ENCODE data around the gene NELFB.
"Not testable (repeated sequence)": the region's sequence is repeated elsewhere in the genome, so short reads cannot be mapped to it uniquely, and the experiment has no call there.

Gene NELFB

DNA sequence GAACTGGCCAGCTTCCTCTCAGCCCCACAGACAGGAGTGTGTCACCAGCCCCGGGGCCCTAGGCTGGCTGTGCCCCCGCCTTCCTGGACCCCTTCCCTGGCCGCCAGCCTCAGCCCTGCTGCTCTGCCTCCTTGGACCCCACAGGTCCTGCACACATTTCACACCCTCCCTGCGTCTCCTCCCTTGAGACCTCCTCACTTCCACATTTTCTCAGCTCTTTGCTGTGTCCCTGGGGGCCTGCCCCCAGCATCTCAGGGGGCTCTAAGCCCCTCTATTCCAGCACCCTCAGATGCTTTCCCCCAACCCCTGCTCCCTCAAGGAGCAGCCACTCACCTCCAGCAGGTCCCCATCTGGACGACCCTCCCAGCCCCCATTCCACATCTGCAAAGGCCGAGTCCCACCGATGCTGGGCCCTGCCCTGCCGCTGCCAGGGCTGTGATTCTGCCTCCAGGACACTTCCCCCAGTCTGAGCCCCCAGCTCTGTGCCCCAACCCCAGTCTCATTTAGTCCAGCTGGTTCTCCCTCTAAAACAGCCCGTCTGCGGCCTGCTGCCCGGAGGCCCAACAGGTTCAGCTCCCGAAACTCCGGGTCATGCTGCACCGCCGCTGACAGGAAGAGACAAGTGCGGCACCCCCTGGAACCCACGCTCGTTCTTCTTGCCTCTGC is 20.2 kb upstream of the NELFB start:
- no peak for DNase-seq (ENCODE audit: low spot score)

DNA sequence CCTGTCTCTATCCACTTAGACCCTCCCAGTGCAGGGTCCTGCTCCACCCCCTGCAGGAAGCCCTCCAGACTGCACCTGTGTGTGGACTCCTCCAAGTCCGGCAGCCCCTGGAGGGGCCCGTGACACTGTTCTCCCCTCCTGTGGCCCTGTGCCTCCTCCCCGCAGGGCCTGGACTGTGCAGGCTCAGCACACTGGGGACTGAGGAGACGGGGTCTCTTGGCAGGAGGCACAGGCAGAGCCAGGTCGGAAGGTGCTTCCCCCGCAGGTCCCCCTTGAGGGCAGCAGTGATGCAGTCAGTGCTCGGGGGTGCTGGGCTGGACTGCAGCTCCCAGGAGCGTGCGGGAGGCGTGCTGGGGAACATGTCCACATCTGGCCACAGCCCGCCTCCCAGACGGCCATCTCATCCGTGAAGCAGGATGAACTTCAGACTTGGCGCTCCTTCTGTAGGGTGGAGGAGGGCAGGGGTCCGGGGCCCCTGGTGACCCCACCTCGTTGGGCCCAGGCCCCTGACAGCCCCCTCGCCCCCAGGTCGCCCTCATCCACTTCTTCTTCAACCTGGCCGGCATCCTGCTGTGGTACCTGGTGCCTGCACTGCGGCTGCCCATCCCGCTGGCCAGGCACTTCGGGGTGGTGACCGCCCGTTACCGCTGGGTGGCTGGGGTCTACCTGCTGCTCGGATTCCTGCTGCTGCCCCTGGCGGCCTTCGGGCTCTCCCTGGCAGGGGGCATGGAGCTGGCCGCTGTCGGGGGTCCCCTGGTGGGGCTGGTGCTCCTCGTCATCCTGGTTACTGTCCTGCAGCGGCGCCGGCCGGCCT is 19.5 kb upstream of the NELFB start:
- no peak for DNase-seq (ENCODE audit: low spot score)

DNA sequence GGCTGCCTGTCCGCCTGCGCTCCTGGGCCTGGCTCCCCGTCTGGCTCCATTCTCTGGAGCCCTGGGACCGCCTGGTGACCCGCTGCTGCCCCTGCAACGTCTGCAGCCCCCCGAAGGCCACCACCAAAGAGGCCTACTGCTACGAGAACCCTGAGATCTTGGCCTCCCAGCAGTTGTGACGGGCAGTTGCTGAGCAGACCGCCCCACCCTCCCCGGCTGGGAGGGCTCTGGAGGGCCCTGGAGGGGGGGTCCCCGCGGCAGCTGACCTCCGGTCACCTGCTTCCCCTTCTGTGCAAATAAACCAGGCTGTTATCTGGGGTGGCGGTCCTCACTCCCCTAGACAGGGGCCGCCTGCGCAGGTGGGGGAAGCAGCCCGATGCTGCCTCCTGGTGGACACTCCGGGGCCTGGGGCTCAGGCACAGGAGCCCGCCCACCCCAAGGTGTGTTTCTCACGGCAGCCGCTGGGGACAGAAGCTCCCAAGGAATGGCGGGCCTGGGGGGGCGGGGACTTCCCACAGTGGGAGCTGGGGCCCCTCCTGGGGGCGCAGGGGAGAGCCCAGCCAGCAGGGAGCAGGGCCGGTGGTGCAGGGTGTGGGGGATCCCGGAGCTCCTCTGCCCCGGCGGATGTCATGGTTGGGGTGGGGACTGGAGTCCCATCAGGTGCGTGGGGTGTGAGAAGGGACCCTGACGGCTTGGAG is 18.7 kb upstream of the NELFB start:
- DNase-seq (ENCODE audit: low spot score): peak; percentile 88

DNA sequence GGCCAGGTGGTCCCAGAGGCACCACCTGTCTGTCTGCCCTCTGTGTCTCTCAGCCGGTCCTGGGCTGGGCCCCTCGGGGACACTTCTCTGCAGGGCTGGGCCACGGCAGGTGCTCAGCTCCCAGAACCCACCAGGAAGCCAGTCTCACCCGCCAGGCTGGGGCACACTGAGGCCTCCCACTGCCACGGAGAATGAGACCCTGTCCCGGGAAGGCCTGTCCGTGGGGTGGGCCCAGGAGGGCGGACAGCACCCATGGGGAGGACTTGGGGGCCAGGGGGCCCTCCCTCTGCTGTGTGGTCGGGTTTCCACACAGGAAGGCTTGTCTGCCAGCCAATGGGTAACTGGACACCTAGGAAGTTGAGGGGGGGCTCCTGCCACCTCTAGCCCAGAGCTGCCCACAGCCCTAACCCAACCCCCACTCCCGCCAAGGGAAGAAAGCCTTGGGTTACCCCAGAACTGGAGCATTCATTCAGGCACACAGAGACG is 18.1 kb upstream of the NELFB start:
- no peak for DNase-seq (ENCODE audit: low spot score)

DNA sequence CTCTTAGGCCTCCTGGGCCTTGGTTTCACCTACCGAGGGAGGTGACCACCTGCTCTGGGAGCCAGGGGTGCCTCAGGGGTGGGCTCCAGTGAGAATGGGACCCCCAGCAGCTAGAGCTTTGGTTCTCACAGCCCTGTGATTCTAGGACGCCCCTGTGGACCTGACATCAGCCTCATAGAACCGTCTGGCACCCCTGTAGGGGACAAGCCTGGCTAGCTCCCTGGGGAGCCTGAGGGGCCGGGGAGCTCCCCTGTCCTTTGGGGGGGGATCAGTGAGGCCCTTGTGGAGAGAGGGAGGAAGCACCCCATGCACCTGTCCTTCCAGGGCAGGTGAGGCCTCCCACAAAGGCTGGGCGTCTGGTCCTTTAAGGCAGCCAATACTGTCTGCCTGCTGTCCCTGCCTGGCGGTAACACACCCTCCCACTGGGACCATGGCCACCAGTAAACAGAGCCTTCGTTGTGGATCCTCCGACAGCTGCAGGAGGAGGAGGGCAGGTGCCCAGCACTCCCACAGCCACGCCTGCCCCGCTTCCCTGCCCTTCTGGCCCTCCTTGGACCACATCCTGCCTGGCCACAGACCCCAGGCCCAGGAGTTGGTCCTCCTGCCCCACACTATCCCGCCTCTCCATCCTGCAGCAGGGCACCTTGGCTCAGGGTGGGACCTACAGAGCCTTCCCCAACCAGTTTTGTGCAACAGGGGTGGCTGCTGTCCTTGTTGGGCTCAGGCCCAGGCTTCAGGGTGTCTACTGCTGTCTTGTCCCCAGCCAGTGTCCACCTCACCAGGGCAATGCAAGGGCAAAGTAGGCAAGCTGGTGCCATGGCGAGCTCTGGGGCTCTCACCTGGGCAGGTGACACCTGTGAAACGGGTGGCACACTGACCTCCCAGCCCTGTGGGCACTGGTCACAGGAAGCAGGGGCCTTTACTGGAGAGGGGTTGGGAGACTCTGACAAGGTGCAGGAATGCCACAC is 17.1 kb upstream of the NELFB start:
- DNase-seq (ENCODE audit: low spot score): no peak

DNA sequence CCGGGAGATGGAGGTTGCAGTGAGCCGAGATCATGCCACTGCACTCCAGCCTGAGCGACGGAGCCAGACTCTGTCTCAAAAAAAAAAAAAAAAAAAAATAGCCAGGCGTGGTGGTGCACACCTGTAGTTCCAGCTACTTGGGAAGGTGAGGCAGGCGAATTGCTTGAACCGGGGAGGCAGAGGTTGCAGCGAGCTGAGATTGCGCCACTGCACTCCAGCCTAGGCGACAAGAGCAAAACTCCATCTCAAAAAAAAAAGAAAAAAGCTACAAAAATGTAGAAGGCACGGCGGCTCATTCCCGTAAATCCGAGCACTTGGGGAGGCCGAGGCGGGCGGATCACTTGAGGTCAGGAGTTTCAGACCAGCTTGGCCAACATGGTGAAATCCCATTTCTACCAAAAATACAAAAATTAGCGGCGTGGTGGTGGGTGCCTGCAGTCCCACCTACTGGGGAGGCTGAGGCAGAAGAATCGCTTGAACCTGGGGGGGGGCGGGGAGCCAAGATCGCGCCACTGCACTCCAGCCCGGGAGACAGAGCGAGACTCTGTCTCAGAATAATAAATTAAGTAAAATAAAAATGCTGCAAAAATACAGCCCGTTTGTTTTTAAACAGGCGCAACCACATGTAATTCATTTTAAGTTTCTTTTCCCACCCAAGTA is 15.5 kb upstream of the NELFB start:
- DNase-seq (ENCODE audit: low spot score): not testable (repeated sequence)

DNA sequence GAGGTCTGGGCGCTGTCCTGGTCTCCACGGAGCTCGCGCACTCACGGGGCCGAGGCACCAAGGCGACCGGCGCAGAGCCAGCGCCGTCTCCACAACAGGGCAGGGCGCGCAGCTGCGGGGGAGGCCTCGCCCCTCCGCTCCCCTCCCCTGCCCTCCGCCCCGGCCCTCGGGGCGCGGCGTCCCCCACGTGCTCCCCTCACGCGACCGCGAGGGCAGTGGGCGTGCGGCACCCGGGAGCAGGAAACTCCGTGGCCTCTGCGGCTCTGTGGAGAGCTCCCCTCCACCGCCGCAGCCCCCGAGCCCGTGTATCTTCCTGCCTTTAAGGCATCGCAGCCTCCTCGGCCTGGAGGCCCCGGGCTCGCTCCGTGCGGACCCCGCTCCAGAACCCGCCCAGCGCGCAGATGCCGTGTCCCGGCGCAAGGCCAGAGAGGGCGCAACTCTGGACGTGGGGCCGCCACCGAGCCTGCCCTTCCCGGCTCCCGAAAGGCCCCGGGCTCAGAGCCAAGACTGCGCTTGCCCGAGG is 14.7 kb upstream of the NELFB start:
- DNase-seq (ENCODE audit: low spot score): peak; percentile 61

DNA sequence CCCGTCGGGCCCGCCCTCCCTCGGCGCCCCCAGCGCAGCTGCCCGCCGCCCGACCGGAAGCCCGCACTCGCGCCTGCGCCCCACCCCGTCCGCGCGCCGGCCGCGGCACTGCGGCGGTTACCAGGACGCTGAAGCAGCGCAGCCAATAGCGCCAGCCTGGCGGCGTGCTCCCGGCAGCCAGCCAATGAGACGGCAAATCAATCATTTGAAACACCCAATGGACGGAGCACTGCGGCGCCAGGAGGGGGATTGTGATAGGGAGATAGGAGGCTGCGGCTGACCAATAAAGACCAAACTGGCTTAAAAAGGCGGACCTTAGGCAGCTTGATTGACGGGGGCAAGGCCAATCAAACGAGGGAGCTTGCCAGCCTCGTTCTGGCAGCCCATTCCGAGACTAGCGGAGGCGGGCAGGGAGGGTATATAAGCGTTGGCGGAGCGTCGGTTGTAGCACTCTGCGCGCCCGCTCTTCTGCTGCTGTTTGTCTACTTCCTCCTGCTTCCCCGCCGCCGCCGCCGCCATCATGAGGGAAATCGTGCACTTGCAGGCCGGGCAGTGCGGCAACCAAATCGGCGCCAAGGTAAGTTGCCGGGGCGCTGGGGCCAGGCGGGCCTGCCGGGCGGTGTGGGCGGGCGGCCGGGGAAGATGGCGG is 14.2 kb upstream of the NELFB start, which contains the start of gene TUBB4B:
Gene TUBB4B, plus strand, starts transcription at position 447 of the 649 bp plus-strand sequence. Its CDS starts 74 bp downstream, at position 521.
- DNase-seq (ENCODE audit: low spot score): peak; percentile 100

DNA sequence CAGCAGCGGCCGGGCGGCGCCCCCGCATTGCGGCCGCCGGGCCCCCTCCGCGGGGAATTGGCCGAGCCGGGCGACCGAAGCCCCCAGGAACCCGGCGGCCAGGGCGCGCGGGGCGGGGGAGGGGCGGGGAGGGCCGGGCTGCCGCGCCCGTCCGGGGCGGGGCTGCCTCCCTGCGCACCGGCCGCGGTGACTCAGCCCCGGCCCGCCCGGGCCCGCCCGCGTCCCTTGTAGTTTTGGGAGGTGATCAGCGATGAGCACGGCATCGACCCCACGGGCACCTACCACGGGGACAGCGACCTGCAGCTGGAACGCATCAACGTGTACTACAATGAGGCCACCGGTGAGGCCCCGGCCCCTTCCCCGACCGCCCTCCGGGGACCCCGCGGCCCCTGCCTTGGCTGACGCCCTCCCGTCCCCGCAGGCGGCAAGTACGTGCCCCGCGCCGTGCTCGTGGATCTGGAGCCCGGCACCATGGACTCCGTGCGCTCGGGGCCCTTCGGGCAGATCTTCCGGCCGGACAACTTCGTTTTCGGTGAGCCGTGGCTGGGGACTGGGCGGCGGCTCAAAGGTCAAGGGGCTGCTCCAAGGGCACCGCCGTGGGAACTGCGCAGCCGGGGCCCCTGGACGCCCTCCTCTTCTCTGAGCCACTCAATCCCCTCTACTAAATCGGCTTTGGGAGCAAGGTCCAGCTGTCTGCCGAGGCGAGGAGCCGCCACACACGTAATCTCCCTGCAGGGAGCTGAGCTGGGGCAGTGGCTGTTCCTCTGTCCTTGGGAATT is 13.4 kb upstream of the NELFB start:
- no peak for DNase-seq (ENCODE audit: low spot score)

DNA sequence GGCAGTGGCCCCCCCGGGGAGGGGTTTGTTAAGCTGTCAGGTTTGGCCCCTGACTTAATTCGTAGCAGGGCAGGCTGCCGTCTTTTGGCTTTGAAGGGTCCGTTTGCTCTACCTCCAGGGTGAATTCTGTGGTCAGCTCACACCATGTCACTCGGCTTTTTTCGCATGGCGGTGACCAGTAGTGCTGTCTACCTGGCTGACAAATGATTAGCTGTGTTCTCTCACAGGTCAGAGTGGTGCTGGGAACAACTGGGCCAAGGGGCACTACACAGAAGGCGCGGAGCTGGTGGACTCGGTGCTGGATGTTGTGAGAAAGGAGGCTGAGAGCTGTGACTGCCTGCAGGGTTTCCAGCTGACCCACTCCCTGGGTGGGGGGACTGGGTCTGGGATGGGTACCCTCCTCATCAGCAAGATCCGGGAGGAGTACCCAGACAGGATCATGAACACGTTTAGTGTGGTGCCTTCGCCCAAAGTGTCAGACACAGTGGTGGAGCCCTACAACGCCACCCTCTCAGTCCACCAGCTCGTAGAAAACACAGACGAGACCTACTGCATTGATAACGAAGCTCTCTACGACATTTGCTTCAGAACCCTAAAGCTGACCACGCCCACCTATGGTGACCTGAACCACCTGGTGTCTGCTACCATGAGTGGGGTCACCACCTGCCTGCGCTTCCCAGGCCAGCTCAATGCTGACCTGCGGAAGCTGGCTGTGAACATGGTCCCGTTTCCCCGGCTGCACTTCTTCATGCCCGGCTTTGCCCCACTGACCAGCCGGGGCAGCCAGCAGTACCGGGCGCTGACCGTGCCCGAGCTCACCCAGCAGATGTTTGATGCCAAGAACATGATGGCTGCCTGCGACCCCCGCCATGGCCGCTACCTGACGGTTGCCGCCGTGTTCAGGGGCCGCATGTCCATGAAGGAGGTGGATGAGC is 12.6 kb upstream of the NELFB start:
- DNase-seq (ENCODE audit: low spot score): no peak

DNA sequence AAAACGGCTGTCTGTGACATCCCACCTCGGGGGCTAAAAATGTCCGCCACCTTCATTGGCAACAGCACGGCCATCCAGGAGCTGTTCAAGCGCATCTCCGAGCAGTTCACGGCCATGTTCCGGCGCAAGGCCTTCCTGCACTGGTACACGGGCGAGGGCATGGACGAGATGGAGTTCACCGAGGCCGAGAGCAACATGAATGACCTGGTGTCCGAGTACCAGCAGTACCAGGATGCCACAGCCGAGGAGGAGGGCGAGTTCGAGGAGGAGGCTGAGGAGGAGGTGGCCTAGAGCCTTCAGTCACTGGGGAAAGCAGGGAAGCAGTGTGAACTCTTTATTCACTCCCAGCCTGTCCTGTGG is 11.9 kb upstream of the NELFB start:
- DNase-seq (ENCODE audit: low spot score): not testable (repeated sequence)

DNA sequence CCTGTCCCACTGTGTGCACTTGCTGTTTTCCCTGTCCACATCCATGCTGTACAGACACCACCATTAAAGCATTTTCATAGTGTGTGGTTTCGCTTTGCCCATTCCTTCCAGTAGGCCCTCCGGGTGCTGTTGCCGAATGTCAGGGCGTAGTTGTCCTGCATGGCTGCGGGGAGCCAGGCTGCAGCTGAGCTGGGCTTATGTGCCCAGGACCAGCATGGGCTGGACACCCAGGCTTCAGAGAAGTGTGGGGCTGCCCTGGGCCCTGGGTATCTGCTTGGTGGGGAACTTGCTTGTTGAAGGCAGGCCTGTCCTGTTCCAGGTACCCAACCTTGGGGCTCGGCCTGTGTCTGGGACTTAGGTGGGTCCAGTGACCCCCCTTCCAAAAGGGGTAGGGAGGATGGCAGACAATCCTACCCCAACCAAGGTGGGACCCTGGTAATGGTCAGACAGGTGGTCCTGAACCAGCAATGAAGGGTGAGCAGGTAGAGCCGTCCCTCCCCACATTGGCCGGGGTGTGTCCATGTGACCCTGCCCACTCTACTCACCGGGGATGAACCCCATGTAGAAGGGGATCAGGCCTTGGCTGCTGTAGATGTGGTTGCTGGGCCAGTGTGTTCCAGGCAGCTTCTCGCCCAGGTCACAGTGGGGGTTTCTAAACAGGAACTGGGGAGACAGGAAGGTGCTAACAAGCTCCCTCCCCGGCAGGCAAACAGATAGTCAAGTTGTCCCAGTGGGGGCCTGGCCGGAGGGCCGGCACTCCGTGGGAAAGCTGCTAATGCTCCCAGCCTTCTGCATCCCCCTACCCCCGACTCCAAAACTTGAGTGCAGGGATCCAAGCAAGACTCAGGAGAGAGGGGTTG is 11.3 kb upstream of the NELFB start:
- DNase-seq (ENCODE audit: low spot score): no peak

DNA sequence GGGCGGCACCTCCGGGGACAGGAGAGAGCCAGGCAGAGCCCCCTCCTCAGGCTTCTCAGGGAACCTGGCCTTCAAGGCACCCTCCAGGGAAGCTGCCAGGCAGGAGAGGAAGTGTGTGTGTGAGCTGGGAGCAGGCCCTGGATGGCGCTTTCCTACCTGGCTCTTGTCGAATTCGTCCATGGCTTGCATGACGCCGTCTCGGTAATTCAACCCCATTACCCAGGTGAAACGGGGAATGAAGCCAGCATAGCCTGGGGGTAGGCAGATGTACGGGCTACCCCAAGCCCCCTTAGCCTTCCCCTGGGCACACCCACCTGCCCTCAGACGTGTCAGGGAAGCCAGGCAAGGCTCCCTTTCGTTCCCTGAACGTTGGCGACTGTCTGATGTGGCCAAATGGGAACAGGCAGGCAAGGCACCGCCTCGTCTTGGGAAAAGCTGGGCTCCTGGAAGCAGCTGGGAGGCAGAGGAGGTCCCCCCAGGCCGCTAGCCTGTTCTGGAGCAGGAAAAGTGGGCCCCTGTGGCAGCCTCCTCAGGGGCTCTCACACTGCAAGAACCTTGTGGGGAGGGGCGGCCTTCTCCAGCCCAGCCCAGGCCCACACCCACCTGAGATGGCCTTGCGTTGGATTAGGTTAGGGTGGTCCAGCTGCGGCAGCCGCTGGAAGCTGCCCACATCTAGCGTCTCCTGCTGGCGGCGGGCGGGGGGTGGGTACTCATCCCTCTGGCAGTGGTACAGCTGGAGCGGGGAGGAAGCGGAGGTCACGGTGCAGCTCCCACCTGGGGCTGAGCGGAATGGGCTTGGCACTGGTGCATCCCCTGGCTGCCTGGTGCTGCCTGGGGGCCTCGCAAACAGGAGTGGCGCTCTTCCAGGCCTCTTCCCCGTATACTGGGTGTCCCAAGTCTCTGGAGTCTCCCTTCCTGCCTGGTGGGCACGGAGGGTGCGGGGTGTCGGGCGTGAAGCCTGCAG is 10.4 kb upstream of the NELFB start:
- no peak for DNase-seq (ENCODE audit: low spot score)

DNA sequence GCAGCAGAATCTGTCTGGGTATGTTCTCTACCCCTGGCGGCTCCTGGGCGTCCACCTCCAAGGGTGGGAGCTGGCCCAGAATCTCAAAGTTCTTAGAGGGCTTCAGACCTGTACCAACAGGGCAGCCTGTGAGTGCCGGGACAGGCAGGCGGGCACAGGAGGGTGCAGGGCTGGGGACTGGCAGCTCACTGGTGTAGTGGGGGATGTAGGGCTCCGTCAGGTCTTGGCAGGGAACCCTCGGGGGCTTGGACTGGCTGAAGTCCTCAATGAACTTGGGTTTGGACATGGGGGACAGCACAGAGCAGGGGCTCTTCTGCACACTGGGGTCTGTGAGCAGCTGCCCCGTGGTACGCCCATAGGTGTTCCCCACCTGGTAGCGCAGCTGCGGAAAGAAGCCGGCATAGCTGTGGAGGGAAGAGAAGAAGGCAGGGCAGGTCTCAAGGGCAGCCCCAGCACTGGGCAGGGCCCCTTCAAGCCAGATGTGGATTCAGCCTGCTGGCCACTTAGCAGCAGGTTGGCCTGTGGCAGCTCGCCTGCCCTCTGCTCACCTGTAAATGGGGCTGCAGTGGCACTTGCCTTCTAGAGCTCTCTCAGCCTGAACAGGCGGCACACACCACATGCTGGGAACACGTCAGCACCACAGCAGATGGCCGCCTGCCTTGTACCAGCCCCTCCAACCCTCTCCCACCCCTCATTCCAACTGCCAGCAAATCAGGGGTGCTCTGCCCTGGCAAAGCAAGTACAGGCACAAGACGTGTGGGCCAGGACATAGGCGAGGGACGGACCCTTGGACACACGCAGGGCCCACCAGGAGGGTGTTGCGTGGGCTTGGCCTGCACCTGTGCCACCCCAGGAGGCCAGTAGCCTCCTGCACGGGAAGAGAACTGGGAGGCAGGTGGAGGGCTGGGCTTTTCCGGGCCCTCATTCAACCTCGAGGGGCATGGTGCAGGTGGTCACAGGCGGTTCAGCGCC is 9.4 kb upstream of the NELFB start:
- DNase-seq (ENCODE audit: low spot score): no peak
